ENCODE data around the gene CKMT2.

Gene CKMT2

DNA sequence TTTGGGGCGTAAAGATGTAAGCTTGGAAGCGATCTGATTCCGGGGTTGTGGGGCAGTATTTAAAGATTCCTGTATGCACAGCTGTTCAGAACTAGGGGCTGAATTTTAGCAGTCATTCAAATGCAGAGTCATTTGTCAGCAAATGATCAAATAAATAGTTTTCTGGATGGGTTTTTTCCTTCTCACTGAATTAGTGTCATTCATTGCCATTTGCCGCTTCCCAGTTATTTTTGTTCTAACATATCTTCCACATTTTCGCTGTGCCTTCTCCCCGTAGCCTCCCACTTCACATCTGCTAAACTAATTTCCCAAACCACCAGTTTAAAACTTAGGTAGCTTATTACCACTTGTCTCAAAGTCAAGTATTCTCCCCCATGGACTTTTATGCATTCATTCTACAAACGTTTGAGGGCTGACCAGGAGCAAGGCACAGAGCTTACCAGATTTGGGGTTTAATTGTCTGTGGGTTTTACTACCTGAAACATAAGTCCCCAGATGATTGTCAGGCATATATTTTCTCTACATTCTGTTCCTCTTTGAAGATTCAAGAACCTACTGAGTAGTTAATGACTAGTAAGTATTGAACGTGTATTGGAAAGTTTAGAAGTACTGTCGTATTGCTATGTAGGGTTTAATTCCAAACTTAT is 41.3 kb upstream of the CKMT2 start:
- TF ChIP-seq, protein P1, sequence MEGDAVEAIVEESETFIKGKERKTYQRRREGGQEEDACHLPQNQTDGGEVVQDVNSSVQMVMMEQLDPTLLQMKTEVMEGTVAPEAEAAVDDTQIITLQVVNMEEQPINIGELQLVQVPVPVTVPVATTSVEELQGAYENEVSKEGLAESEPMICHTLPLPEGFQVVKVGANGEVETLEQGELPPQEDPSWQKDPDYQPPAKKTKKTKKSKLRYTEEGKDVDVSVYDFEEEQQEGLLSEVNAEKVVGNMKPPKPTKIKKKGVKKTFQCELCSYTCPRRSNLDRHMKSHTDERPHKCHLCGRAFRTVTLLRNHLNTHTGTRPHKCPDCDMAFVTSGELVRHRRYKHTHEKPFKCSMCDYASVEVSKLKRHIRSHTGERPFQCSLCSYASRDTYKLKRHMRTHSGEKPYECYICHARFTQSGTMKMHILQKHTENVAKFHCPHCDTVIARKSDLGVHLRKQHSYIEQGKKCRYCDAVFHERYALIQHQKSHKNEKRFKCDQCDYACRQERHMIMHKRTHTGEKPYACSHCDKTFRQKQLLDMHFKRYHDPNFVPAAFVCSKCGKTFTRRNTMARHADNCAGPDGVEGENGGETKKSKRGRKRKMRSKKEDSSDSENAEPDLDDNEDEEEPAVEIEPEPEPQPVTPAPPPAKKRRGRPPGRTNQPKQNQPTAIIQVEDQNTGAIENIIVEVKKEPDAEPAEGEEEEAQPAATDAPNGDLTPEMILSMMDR (IDR thresholded peaks at IDR 0.05; ENCODE audit: low read depth, low read length), result no peak
- DNase-seq (ENCODE audit: low read depth in 2 of 2), result no peak
- no peak overlapping the region for H3K4me3 ChIP-seq (replicated peaks in 1 of 2; ENCODE audit: low read depth in 2 of 2, low read length in 2 of 2)

DNA sequence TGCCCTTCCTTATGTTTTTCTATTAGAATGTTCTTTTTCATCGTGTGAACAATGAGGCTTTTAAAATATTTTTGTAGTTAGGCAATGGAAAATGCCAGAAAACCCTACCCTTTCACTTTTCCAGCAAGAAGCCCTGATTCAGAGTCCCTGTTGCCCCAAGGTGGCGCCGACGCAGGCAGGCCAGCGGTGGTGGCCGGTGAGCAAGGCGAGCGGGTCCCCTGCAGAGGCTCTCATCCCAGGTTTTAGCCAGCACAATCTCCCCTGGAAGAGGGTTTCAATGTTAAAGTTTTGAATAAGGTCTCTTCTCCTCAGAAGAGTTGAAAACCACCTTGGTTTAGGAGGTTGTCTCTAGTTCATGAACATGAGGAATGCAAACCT is 40.8 kb upstream of the CKMT2 start:
- DNase-seq (ENCODE audit: low read depth in 2 of 2), result no peak
- H3K4me3 ChIP-seq (replicated peaks in 1 of 2; ENCODE audit: low read depth in 2 of 2, low read length in 2 of 2), result no peak overlapping the region
- TF ChIP-seq, protein P1 (IDR thresholded peaks at IDR 0.05; ENCODE audit: low read depth, low read length), result no peak

DNA sequence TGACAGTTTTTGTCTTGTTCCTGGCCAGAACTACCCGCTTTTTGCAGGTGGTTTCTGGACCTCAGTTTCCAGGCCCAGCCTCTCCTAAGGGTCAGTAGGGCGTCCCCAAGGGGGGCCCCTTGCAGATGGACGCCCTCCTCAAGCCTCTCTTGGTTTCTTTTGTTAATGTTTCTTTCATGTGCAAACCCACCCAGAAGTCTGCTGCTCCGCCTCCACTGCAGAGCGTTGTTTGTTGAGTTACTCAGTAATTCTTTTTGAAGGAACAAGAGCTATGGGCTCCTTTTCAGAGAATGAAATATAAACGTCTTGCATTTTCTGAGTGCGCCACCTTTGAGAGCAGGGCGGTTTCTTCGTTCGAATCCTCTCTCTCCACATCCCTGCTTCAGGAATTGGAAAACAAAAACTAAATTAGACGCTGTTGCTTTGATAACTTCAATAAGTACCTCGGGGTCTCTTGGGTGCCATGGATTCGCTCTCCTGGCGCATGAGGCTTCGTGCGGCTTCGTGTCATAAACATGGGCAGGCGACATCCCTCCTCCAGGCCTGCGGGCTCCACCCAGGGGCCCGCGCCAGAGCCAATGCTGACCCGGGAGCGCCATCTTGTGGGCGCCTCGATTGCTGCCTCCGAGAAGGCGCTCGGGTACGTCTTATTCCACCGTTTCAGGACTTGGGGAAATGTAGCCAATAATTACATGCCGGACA is 38.3 kb upstream of the CKMT2 start:
- peak; percentile 82 to 87 for DNase-seq (ENCODE audit: low read depth in 2 of 2)
- TF ChIP-seq, protein P1 (IDR thresholded peaks at IDR 0.05; ENCODE audit: low read depth, low read length), result peak; percentile 97
- no peak overlapping the region for H3K4me3 ChIP-seq (replicated peaks in 1 of 2; ENCODE audit: low read depth in 2 of 2, low read length in 2 of 2)

DNA sequence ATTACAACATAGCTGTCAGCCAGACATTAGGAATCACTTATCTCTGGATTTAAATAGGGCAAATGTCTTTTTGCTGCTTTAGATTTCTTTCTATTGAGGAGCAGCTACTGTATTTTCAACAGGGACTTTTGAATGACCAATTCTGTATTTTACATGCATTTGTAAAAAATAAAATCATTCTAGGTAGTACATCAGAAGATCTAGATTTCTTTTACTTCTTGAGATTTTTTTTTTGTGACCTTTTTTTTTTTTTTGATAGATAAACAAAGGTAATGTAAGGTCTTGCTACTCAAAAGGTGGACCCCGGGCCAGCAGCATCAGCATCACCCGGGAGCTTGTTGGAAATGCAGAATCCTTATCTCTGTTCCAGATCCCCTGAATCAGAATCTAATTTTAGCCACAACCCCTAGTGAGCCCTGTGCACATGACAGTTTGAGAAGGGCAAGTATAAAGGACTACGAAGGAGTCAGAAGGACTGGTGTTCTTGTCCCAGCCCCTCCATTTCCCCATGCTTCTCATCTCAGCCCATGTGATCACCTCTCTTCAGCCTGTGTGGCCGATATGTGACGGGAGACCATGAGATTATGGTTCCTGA is 37.7 kb upstream of the CKMT2 start:
- DNase-seq (ENCODE audit: low read depth in 2 of 2), result peak in 1 of 2 donors; percentile 3
- TF ChIP-seq, protein P1 (IDR thresholded peaks at IDR 0.05; ENCODE audit: low read depth, low read length), result no peak
- H3K4me3 ChIP-seq (replicated peaks in 1 of 2; ENCODE audit: low read depth in 2 of 2, low read length in 2 of 2), result no peak overlapping the region

DNA sequence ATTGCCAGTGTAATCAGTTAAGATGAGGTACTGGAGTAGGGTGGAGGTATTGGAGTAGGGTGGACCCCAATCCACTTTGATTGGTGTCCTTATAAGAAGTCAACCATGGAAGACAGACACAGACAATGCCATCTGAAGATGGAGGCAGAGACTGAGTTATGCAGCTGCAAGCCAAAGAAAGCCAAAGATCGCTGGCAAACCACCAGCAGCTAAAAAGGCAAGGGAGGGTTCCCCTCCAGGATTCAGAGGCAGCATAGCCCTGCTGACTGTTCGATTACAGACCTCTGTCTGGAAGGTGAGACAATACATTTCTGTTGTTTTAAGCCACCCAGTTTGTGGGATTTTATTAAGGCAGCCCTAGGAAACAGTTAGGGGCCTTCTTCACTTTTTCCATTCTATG is 30.5 kb upstream of the CKMT2 start:
- TF ChIP-seq, protein P1 (IDR thresholded peaks at IDR 0.05; ENCODE audit: low read depth, low read length), result no peak
- no peak overlapping the region for H3K4me3 ChIP-seq (replicated peaks in 1 of 2; ENCODE audit: low read depth in 2 of 2, low read length in 2 of 2)
- peak; percentile 6 to 21 for DNase-seq (ENCODE audit: low read depth in 2 of 2)

DNA sequence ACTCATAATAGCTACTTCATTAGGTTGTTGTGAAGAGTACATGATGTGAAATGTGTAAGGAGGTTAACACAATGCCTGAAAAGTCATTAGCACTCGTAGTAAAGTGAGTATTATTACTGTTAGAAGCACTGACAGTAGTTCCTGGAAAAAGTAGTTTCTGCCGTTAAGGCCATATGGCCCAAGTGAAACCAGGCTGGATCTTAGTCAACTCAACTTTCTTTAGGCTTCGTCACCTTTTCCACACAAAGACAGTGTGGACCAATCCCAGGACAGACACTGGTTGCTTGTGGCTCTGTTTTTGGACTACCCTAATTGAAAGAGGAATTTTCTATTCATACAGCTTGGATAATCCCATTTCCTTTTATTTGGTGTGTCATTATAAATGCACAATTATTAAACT is 29.4 kb upstream of the CKMT2 start:
- no peak for DNase-seq (ENCODE audit: low read depth in 2 of 2)
- TF ChIP-seq, protein P1 (IDR thresholded peaks at IDR 0.05; ENCODE audit: low read depth, low read length), result no peak
- H3K4me3 ChIP-seq (replicated peaks in 1 of 2; ENCODE audit: low read depth in 2 of 2, low read length in 2 of 2), result no peak overlapping the region
